ENCODE measurements around the gene GPR162.

Gene GPR162

DNA sequence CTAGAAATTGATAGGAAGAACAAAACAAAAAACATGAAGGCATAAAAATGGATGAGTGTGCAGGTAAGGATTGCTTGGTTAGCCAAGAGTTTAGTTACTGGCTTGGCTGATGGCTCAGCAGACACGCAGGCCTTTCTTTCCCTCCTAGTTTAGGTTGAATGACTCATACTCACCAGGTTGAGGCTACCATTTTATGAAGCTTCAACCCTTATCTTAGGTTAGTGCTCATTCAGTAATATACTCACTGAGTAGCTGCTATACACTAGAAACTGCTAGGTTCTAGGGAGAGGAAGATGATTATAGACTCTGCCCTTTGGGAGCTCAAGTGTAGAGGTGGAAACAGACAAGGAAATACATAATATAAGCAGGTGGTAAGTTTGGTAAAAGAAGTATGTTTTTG is 12.6 kb downstream of the GPR162 start:
- no peak overlapping the region for H3K4me3 ChIP-seq (ENCODE audit: control insufficient read depth, low read depth, low read length)
- DNase-seq (ENCODE audit: low read depth): no peak
- TF ChIP-seq, protein P1, sequence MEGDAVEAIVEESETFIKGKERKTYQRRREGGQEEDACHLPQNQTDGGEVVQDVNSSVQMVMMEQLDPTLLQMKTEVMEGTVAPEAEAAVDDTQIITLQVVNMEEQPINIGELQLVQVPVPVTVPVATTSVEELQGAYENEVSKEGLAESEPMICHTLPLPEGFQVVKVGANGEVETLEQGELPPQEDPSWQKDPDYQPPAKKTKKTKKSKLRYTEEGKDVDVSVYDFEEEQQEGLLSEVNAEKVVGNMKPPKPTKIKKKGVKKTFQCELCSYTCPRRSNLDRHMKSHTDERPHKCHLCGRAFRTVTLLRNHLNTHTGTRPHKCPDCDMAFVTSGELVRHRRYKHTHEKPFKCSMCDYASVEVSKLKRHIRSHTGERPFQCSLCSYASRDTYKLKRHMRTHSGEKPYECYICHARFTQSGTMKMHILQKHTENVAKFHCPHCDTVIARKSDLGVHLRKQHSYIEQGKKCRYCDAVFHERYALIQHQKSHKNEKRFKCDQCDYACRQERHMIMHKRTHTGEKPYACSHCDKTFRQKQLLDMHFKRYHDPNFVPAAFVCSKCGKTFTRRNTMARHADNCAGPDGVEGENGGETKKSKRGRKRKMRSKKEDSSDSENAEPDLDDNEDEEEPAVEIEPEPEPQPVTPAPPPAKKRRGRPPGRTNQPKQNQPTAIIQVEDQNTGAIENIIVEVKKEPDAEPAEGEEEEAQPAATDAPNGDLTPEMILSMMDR (IDR thresholded peaks at IDR 0.05; ENCODE audit: control insufficient read depth, insufficient read depth, low read depth, low read length, missing control alignments): no peak

DNA sequence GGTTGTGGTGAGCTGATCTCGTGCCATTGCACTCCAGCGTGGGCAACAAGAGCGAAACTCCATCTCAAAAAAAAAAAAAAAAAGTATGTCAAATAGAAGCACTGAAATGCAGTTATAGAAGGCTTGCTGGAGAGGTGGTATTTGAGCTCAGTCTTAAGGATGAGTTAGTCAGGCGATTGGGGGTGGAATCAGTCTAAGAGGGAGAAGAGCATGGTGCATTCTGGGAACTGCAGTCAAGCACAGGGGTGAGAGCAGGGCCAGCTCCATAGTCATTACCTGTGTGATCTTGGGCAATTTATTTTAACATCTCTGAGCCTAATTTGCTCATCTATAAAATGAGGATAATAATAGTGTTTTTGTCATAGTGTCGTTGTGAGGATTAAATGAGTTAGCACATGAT is 13.3 kb downstream of the GPR162 start:
- no peak overlapping the region for H3K4me3 ChIP-seq (ENCODE audit: control insufficient read depth, low read depth, low read length)
- TF ChIP-seq, protein P1 (IDR thresholded peaks at IDR 0.05; ENCODE audit: control insufficient read depth, insufficient read depth, low read depth, low read length, missing control alignments): no peak
- DNase-seq (ENCODE audit: low read depth): no peak

DNA sequence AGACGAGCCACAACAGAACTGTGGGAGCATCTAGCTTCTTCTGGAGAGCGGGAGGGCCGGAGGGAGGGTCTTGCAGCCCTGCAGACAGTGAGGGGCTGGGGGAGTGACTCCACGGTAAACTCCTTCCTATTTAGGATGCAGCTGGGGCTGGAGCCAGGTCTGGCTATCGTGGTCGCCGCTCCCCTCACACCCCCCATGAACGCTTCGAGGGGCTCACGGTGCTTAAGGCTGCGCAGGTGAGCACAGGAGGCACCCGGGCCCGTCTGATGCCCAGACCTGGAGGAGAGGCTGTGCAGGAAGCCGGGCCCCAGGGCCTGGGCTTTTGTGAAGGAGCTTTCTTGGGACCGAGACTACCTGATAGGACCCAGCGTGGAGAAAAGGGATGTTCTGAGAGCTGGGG is 15.2 kb downstream of the GPR162 start:
- no peak overlapping the region for H3K4me3 ChIP-seq (ENCODE audit: control insufficient read depth, low read depth, low read length)
- no peak for DNase-seq (ENCODE audit: low read depth)
- TF ChIP-seq, protein P1 (IDR thresholded peaks at IDR 0.05; ENCODE audit: control insufficient read depth, insufficient read depth, low read depth, low read length, missing control alignments): no peak

DNA sequence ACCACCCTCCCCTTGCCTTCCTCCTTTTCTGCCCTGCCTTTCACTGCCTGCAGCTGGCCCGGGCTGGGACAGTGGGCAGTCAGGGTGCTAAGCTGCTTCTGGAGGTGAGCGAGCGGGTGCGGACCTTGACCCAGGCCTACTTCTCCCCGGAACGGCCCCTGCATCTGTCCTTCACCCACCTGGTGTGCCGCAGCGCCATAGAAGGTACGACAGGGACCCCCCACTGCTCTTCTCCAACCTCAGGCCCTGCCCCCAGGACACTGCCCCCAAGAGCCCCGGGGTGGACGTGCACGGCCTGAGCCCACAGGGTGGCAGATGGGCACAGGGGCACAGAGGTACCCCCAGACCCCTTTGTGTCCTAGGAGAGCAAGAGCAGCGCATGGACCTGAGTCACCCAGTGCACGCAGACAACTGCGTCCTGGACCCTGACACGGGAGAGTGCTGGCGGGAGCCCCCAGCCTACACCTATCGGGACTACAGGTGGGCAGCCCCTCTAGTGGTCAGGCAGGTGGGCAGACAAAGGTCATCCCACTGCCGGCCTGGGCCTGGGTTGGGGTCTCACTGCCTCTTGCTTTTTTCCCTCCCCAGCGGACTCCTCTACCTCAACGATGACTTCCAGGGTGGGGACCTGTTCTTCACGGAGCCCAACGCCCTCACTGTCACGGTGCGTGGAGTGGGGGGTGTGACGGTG is 15.9 kb downstream of the GPR162 start:
- no peak overlapping the region for H3K4me3 ChIP-seq (ENCODE audit: control insufficient read depth, low read depth, low read length)
- DNase-seq (ENCODE audit: low read depth): no peak
- TF ChIP-seq, protein P1 (IDR thresholded peaks at IDR 0.05; ENCODE audit: control insufficient read depth, insufficient read depth, low read depth, low read length, missing control alignments): no peak

DNA sequence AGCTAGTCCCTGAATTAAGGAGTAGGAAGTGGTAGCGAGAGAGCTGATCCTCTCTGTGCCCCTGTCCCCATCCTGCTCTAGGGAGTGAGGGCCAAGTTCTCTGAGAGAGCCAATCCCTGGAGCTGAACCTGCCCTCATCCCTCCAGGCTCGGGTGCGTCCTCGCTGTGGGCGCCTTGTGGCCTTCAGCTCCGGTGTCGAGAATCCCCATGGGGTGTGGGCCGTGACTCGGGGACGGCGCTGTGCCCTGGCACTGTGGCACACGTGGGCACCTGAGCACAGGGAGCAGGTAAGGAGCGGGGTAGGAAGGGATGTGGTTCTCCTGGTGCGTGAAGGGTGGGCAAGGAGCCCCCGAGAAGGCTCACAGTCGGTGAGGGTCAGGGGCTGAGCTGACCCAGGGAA is 17.2 kb downstream of the GPR162 start:
- TF ChIP-seq, protein P1 (IDR thresholded peaks at IDR 0.05; ENCODE audit: control insufficient read depth, insufficient read depth, low read depth, low read length, missing control alignments): no peak
- DNase-seq (ENCODE audit: low read depth): no peak
- no peak overlapping the region for H3K4me3 ChIP-seq (ENCODE audit: control insufficient read depth, low read depth, low read length)

DNA sequence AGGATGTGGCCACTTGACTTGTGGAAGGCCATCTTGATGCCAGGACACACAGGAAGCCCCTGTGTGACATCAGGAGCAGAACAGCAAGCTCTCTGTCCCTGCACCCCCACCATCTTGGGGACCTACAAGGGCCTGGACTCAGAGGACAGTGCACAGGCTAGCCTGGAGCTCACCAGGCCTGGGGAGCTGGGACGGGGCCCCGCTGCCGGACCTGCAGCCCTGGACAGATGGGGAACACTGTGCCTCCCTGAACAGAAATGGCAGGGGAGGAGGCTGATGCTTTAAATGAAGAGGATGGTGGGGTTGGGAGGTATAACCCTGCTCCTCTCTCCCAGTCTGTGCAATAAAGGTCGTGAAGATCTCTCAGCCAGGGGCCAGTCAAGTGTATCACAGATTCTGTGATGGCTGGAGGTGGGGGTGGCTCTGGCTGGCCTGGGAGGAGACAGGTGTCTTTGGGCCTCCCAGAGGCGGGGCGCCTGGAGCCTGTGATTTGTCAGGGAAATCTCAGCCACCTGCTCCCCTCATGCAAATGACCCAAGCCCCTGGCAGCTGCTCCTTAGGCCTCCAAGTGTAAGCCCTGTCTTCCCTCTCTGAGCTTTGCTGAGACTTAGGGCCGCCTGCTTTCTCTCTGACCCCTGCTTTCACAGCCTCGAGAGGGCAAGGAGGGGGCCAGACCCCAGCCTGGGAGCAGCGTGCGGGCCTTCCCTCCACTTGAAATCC is 18.0 kb downstream of the GPR162 start:
- H3K4me3 ChIP-seq (ENCODE audit: control insufficient read depth, low read depth, low read length): no peak overlapping the region
- TF ChIP-seq, protein P1 (IDR thresholded peaks at IDR 0.05; ENCODE audit: control insufficient read depth, insufficient read depth, low read depth, low read length, missing control alignments): no peak
- DNase-seq (ENCODE audit: low read depth): no peak
